ENCODE results near the gene SLC5A2. TPM values are rescaled to one million over a fixed set of nuclear protein-coding genes. Genes with fewer than 3 reads are reported as not detected.

The SLC5A2 gene
- total RNA-seq, 4 donors from 2014 or later, result not detected

DNA sequence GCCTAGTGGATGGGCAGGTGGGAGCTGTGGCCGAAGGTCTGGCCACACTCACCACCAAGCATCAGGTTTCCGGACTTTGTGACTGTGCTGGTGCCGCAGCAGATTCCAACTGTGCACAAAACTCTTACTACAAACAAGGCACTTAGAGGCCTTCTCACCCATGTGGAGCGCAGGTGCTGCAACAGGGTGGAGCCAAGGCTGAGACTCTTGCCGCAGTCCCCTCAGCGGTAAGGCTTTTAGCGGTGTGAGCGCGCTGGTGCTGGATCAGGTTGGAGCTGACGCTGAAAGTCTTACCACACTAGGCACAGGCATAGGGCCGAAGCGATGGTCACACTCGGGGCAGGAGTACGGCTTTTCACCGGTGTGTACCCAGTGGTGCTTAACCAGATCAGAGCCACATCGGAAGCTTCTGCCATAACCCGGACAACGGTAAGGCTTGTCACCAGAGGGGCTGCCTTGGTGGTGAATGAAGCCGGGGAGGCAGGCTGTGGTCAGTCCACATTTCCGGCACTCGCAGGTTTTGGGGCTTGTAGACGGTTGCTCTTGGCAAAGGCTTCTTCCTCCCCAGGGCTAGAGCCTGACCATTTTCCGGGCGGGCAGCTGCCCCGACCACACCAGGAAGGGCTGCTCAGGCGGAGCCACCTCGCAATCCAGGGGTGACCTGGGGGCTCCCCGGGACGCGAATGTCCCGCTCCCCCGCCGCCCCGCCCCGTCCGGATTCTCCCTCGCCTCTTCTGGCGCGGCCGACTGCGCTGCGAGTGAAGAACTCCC is 24.7 kb upstream of the SLC5A2 start:
- Histone ChIP-seq H3K9me3 (no peaks in the 10 kb centered on the region), H3K4me3 (peak overlapping the region; percentile 66 to 67), H3K36me3 (peaks cover 0 to 25% of the 10 kb centered on the region in 2 donors), H3K4me1 (peaks cover 0 to 68% (median 47%) of the 10 kb centered on the region in 3 donors), H3K27me3 (no peaks in the 10 kb centered on the region), H3K27ac (peak overlapping the region; percentile 84 to 100 (median 95))
- ATAC-seq, result no peak
- no CpG with 5 or more reads among the region's 42 CpGs for WGBS, 2 donors (ENCODE audit: low coverage in 1 of 2)
- TF ChIP-seq POLR2A (IDR thresholded peaks at IDR 0.05) (no peak), POLR2AphosphoS5 (IDR thresholded peaks at IDR 0.05) (peak; percentile 26)
- TF ChIP-seq, protein P1, sequence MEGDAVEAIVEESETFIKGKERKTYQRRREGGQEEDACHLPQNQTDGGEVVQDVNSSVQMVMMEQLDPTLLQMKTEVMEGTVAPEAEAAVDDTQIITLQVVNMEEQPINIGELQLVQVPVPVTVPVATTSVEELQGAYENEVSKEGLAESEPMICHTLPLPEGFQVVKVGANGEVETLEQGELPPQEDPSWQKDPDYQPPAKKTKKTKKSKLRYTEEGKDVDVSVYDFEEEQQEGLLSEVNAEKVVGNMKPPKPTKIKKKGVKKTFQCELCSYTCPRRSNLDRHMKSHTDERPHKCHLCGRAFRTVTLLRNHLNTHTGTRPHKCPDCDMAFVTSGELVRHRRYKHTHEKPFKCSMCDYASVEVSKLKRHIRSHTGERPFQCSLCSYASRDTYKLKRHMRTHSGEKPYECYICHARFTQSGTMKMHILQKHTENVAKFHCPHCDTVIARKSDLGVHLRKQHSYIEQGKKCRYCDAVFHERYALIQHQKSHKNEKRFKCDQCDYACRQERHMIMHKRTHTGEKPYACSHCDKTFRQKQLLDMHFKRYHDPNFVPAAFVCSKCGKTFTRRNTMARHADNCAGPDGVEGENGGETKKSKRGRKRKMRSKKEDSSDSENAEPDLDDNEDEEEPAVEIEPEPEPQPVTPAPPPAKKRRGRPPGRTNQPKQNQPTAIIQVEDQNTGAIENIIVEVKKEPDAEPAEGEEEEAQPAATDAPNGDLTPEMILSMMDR (IDR thresholded peaks at IDR 0.05), result peak in 3 of 4 experiments; percentile 12 to 36 (median 23)

DNA sequence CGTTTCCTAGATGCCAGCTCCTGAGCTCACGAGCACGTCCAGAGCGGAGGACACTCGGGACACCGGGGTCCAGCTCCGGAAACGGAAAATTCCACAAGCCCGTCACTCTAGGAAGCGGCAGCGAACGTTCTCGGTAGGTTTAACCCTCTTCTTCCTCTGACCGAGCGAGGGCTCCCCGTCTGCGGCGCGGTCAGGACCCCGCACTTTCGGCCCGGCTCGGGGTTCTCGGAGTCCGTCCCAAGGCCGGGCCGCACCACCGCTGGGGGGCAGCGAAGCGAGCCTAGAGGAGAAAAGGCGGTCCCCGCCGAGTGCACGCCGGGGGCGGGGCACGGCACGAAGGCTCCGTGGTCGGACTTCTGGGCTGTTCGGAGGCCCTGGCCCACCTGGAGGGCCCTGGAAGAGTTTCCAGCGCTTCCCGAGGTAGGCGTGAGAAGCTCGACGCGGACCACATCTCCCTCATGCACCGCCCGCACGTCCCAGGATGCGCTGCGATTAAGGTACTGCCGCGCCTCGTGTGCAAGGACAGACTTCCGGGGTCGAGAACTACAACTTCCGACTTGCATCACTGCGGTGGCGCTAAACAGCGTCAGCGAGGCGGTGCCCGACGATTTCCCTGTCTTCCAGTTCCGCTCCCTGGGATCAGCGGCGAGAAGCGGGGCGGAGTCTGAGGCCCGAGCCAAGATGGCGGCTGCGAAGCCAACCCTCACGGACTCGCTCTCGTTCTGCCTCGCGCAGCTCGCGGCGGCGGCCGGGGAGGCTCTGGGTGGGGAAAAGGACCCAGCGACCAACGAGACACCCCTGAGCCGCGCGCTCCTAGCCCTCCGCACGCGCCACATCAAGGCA is 23.9 kb upstream of the SLC5A2 start, which contains the start of gene ARMC5:
ARMC5 (plus strand) TSS at position 658 of the 843 bp plus-strand sequence; CDS start at position 682, 24 bp downstream.
- 0% methylated on average over 4 to 10 of the region's 91 CpGs for WGBS, 2 donors (ENCODE audit: low coverage in 1 of 2)
- peak; percentile 86 for TF ChIP-seq POLR2AphosphoS5 (IDR thresholded peaks at IDR 0.05)
- TF ChIP-seq POLR2A (IDR thresholded peaks at IDR 0.05), result peak; percentile 79 to 82
- TF ChIP-seq, protein P1 (IDR thresholded peaks at IDR 0.05), result peak in 3 of 4 experiments; percentile 59 to 87 (median 65)
- peak; percentile 29 for TF ChIP-seq EP300 (IDR thresholded peaks at IDR 0.05)
- peak; percentile 91 for ATAC-seq
- Histone ChIP-seq H3K9me3 (no peaks in the 10 kb centered on the region), H3K4me1 (peaks cover 0 to 60% (median 39%) of the 10 kb centered on the region in 3 donors), H3K4me3 (peak within 1 kb of the TSS; percentile 66 to 67), H3K27me3 (no peaks in the 10 kb centered on the region), H3K36me3 (peaks cover 0 to 33% of the 10 kb centered on the region in 2 donors), H3K27ac (peak within 1 kb of the TSS; percentile 84 to 100 (median 95))

DNA sequence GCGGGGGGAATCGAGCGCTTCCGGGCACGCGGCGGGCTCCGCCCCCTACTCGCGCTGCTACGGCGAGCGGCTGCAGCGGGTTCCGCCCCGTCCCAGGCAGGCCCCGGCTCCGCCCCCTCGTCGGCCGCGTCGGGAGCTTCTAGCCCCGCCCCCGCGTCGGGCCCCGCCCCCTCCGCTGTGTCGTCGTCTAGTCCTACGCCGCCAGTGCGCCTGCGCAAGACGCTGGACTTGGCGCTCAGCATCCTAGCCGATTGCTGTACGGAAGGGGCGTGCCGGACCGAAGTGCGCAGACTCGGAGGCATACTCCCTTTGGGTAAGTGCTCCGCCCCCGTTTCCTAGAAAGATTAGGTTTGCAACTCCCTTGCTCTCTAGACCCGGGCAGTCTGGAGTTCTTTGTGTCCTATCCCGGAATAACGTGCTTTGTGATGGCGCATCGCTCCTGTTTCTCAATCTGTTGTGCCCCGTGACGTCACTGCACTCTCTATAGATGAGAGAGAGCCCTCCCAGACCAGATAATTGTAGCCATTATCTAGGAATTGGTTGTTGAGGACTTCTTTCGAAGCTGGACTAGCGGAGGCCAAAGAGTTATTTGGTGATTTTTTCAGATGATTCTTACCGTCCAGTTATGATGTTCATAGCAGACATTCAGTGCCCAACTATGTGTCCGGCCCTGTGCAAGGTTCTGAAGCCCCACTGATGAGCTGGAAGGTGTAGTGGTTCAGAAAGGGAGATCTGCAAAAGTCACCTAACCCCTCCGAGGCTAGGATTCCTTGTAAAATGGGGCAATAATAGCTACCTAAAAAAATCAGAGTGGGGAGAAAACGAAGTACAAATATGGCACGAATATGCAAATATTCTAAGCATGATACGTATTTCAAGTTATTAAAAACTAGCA is 23.0 kb upstream of the SLC5A2 start:
- peak; percentile 89 for ATAC-seq
- TF ChIP-seq POLR2AphosphoS5 (IDR thresholded peaks at IDR 0.05) (peak; percentile 35), POLR2A (IDR thresholded peaks at IDR 0.05) (no peak), EP300 (IDR thresholded peaks at IDR 0.05) (no peak)
- TF ChIP-seq, protein P1 (IDR thresholded peaks at IDR 0.05), result no peak
- 7 to 12% methylated on average over 5 to 11 of the region's 61 CpGs for WGBS, 2 donors (ENCODE audit: low coverage in 1 of 2)
- H3K36me3 ChIP-seq, result peaks cover 0 to 41% of the 10 kb centered on the region in 2 donors
- H3K4me3 ChIP-seq, result peak overlapping the region; percentile 66 to 67
- H3K9me3 ChIP-seq, result no peaks in the 10 kb centered on the region
- no peaks in the 10 kb centered on the region for H3K27me3 ChIP-seq
- peak overlapping the region; percentile 84 to 100 (median 95) for H3K27ac ChIP-seq
- peaks cover 0 to 52% (median 35%) of the 10 kb centered on the region in 3 donors for H3K4me1 ChIP-seq

DNA sequence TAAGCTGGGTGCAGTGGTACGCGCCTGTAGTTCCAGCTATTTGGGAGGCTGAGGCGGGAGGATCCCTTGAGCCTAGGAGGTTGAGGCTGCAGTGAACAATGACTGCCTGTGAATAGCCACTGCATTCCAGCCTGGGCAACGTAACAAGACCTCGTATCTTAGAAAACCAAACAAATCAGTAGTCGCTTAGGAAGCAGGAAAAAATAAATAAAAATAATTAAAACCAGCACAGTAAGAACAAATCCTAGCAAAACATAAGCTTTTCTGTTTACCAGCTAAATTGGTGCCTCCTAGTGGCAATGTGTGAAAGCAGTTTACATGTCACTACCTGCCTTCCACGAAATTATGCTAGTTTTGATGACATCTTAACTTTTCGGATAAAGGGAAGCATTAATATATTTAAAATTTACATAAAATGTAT is 22.3 kb upstream of the SLC5A2 start:
- H3K36me3 ChIP-seq, result peaks cover 0 to 48% of the 10 kb centered on the region in 2 donors
- H3K27ac ChIP-seq, result peak overlapping the region; percentile 44 to 100 (median 95)
- H3K4me1 ChIP-seq, result peaks cover 0 to 45% (median 30%) of the 10 kb centered on the region in 3 donors
- TF ChIP-seq POLR2AphosphoS5 (IDR thresholded peaks at IDR 0.05) (no peak), EP300 (IDR thresholded peaks at IDR 0.05) (no peak), POLR2A (IDR thresholded peaks at IDR 0.05) (no peak)
- TF ChIP-seq, protein P1 (IDR thresholded peaks at IDR 0.05), result peak in 3 of 4 experiments; percentile 47 to 56 (median 53)
- H3K9me3 ChIP-seq, result no peaks in the 10 kb centered on the region
- peak overlapping the region in 1 of 2 donors; percentile 66 for H3K4me3 ChIP-seq
- WGBS, 2 donors (ENCODE audit: low coverage in 1 of 2), result 37 to 38% methylated on average over 8 of the region's 8 CpGs
- ATAC-seq, result no peak
- H3K27me3 ChIP-seq, result no peaks in the 10 kb centered on the region

Data from gastroesophageal sphincter (tissue), 4 donors.